HepG2 (cell line): ENCODE results near the gene RPH3AL. TPM values are rescaled to one million over a fixed set of nuclear protein-coding genes. Genes with fewer than 3 reads are reported as not detected.

Source experiments
- GLI4 ChIP-seq: sonication (generic); formaldehyde crosslinking; IDR thresholded peaks from 2 replicates; pipeline ENCODE4 v1.5.1; 2020; ENCODE audit warnings: missing genetic modification reagents, mild to moderate bottlenecking, moderate library complexity, borderline replicate concordance
- GTF2F1 ChIP-seq: fragments of 150-350 bp; IDR thresholded peaks from 2 replicates; pipeline ENCODE4 v1.6.1; 2014; ENCODE audit warnings: low read length
- HOXA9 ChIP-seq: sonication (generic); formaldehyde crosslinking; IDR thresholded peaks from 2 replicates; pipeline ENCODE4 v1.8.1; 2022; ENCODE audit warnings: missing genetic modification reagents, mild to moderate bottlenecking, moderate library complexity, borderline replicate concordance
- IRF9 ChIP-seq: sonication (generic); formaldehyde crosslinking; IDR thresholded peaks from 2 replicates; pipeline ENCODE4 v1.8.0; 2022; ENCODE audit warnings: missing genetic modification reagents, mild to moderate bottlenecking, borderline replicate concordance
- MTF2 ChIP-seq: sonication (generic); formaldehyde crosslinking; IDR thresholded peaks from 2 replicates; pipeline ENCODE4 v1.5.0; 2020; ENCODE audit warnings: missing genetic modification reagents, borderline replicate concordance
- MYC ChIP-seq: sonication (generic); formaldehyde crosslinking; IDR thresholded peaks from 2 replicates; pipeline ENCODE4 v1.9.0; 2021; ENCODE audit warnings: missing genetic modification reagents, borderline replicate concordance
- NCOR1 ChIP-seq: fragments of 200-600 bp; sonication (generic); IDR thresholded peaks from 2 replicates; pipeline ENCODE4 v1.7.0; 2017; ENCODE audit warnings: antibody characterized with exemption, low read length, borderline replicate concordance
- PRPF4 ChIP-seq: fragments of 200-400 bp; formaldehyde crosslinking; IDR thresholded peaks from 2 replicates; pipeline ENCODE4 v1.6.1; 2016; ENCODE audit warnings: low read length, low read depth; ENCODE audit not compliant: poor library complexity, severe bottlenecking
- SIX4 ChIP-seq: sonication (generic); formaldehyde crosslinking; IDR thresholded peaks from 2 replicates; pipeline ENCODE4 v1.4.0; 2020; ENCODE audit warnings: missing genetic modification reagents
- SMYD3 ChIP-seq: sonication (generic); formaldehyde crosslinking; IDR thresholded peaks from 2 replicates; pipeline ENCODE4 v1.8.1; 2023; ENCODE audit warnings: mild to moderate bottlenecking, missing genetic modification reagents
- SNRNP70 ChIP-seq: fragments of 200-400 bp; formaldehyde crosslinking; IDR thresholded peaks from 2 replicates; pipeline ENCODE4 v1.6.1; 2017; ENCODE audit warnings: mild to moderate bottlenecking, low read depth, low read length, moderate library complexity
- TMF1 ChIP-seq: sonication (generic); formaldehyde crosslinking; IDR thresholded peaks from 2 replicates; pipeline ENCODE4 v1.8.1; 2022; ENCODE audit warnings: low read depth, missing genetic modification reagents
- ZFP37 ChIP-seq: sonication (generic); formaldehyde crosslinking; IDR thresholded peaks from 2 replicates; pipeline ENCODE4 v1.4.0; 2020; ENCODE audit warnings: missing genetic modification reagents, borderline replicate concordance
- ZNF101 ChIP-seq: sonication (generic); formaldehyde crosslinking; IDR thresholded peaks from 2 replicates; pipeline ENCODE4 v1.4.0; 2020; ENCODE audit warnings: mild to moderate bottlenecking, low read depth, missing genetic modification reagents, borderline replicate concordance
- ZNF263 ChIP-seq: sonication (generic); formaldehyde crosslinking; IDR thresholded peaks from 2 replicates; pipeline ENCODE4 v1.4.0; 2020; ENCODE audit warnings: missing genetic modification reagents
- ZNF335 ChIP-seq: sonication (generic); formaldehyde crosslinking; IDR thresholded peaks from 2 replicates; pipeline ENCODE4 v1.4.0; 2020; ENCODE audit warnings: missing genetic modification reagents
- ZNF556 ChIP-seq: sonication (generic); formaldehyde crosslinking; IDR thresholded peaks from 2 replicates; pipeline ENCODE4 v1.4.0; 2020; ENCODE audit warnings: mild to moderate bottlenecking, missing genetic modification reagents, borderline replicate concordance
- ZNF646 ChIP-seq: sonication (generic); formaldehyde crosslinking; IDR thresholded peaks from 2 replicates; pipeline ENCODE4 v1.9.0; 2021; ENCODE audit warnings: mild to moderate bottlenecking, missing genetic modification reagents
- ZZZ3 ChIP-seq: sonication (generic); formaldehyde crosslinking; IDR thresholded peaks from 2 replicates; pipeline ENCODE4 v1.4.0; 2020; ENCODE audit warnings: missing genetic modification reagents, mild to moderate bottlenecking, borderline replicate concordance
- polyA plus RNA-seq, 8 experiments: library from polyadenylated mRNA; depleted of rRNA in 3 of 8; stranded (reverse) in 7 of 8; unstranded in 1 of 8; fragments of >200 nt; fragmentation: Illumina TruSeq in 4 of 8; extraction: Trizol in 4 of 8; gene quantifications; 2 replicates each; pipeline versions ENCODE4 v1.2.1 to v1.2.3, GENCODE V29; 2011 to 2016; ENCODE audit warnings: low read depth in 4 of 8, missing spikeins in 1 of 8, mixed read lengths in 1 of 8; ENCODE audit not compliant: insufficient read depth in 1 of 8
- total RNA-seq, 5 experiments: library from RNA; depleted of rRNA; stranded (reverse); fragments of >200 nt; fragmentation: Illumina TruSeq; extraction: Trizol; gene quantifications; 2 replicates each; pipeline ENCODE4 v1.2.3, GENCODE V29; 2016; ENCODE audit warnings: low read depth in 1 of 5

The RPH3AL gene
- total and polyA plus RNA-seq, 2 of the 13 experiments (the other 11 are each of a cell fraction or from before 2014, with no cell fraction given) = 7.8 to 16.4 TPM

DNA sequence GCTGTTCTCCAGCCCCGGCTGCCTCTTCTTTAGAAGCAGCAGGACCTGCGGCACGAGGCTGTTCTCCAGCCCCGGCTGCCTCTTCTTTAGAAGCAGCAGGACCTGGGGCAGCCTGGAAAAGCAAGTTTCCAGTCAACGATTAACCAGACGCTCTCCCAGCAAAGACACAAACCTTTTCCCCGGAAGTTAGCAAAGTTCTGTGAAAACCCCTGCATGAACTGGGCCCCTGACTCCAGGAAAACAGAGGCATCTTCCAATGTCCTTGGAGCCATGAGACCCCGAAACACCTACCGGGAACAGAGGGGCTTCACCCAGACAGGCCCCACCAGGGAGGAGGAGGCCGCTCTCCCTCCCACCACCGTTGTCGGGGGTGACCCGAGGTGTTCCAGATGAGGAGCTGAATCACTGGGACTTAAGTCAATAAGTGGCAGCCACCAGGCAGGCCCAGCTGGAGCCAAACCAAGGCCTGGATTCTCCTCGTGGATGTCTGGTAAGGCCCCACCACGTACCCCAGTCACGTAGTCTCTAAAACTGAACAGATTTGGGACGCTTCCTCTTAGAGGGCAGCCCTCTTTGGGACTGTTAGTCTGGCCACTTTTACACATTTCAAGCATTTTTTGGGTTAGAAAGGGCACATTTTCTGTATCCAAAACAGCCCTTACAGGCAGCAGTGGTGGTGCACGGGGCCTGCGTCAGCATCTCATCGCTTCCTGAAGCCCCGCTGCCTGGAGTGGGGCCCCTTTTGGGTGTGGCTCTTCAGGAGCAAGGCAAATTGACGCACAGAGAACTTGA lies at the start of gene RPH3AL (continued):
- 0 out of 2 replicates have a peak, but pooled peaks have one; percentile 28 for TF ChIP-seq ZNF646
- peak; percentile 82; the same call in 1 of the 2 replicates for TF ChIP-seq IRF9 (CRISPR knock-in tag)
- TF ChIP-seq ZNF101 (CRISPR knock-in tag) = 0 out of 2 replicates have a peak, but pooled peaks have one; percentile 80
- no peak; the same call in 1 of the 2 replicates for TF ChIP-seq HOXA9 (CRISPR knock-in tag)
- TF ChIP-seq ZZZ3 (CRISPR knock-in tag) = peak; percentile 62
- no peak for TF ChIP-seq GTF2F1
- TF ChIP-seq ZNF556 = peak; percentile 65; the same call in 1 of the 2 replicates
- TF ChIP-seq MTF2 (CRISPR knock-in tag) = 0 out of 2 replicates have a peak, but pooled peaks have one; percentile 6
- no peak for TF ChIP-seq PRPF4
- TF ChIP-seq ZFP37 (CRISPR knock-in tag) = peak; percentile 33; the same call in 1 of the 2 replicates
- peak; percentile 84; the same call in 1 of the 2 replicates for TF ChIP-seq MYC (CRISPR knock-in tag)
- no peak for TF ChIP-seq SMYD3 (CRISPR knock-in tag)
- peak; percentile 89; the same call in 1 of the 2 replicates for TF ChIP-seq ZNF335
- TF ChIP-seq TMF1 = no peak
- no peak for TF ChIP-seq SNRNP70
- no peak for TF ChIP-seq SIX4 (CRISPR knock-in tag)
- no peak for TF ChIP-seq ZNF263 (CRISPR knock-in tag)
- no peak for TF ChIP-seq GLI4
- TF ChIP-seq NCOR1 = no peak; the same call in 1 of the 2 replicates
